HG03378 (cell line): ENCODE results near the gene TTC34.
"Not testable (repeated sequence)": the region's sequence is repeated elsewhere in the genome, so short reads cannot be mapped to it uniquely, and the experiment has no call there.

ENCODE experiments used
- ATAC-seq: cut with Tn5 transposase; IDR thresholded peaks from one replicate; pipeline ENCODE4 v1.9.1; 2021; ENCODE audit warnings: mild to moderate bottlenecking, moderate library complexity; ENCODE audit not compliant: unreplicated experiment

The TTC34 gene

GRCh38 chr1:2684878-2685277 lies 116.6 kb downstream of the TTC34 start:
- not testable (repeated sequence) for ATAC-seq

- not testable (repeated sequence) for ATAC-seq
These were observed 117.5 kb downstream of the TTC34 start for GRCh38 chr1:2684000-2684399.

GRCh38 chr1:2683321-2683741 lies 118.2 kb downstream of the TTC34 start:
- not testable (repeated sequence) for ATAC-seq

GRCh38 chr1:2682879-2683278 lies 118.6 kb downstream of the TTC34 start:
- ATAC-seq: not testable (repeated sequence)

- ATAC-seq: not testable (repeated sequence)
These were observed 124.8 kb downstream of the TTC34 start for GRCh38 chr1:2676726-2677125.

GRCh38 chr1:2671656-2672055 lies 129.8 kb downstream of the TTC34 start:
- ATAC-seq: not testable (repeated sequence)

GRCh38 chr1:2659806-2660205 lies 141.7 kb downstream of the TTC34 start:
- ATAC-seq: not testable (repeated sequence)

GRCh38 chr1:2657909-2658308 lies 143.6 kb downstream of the TTC34 start:
- ATAC-seq: not testable (repeated sequence)

- not testable (repeated sequence) for ATAC-seq
These were observed 144.4 kb downstream of the TTC34 start for GRCh38 chr1:2657124-2657523.

- ATAC-seq: not testable (repeated sequence)
These were observed 145.7 kb downstream of the TTC34 start for GRCh38 chr1:2655598-2656434.

GRCh38 chr1:2654443-2654948 lies 147.0 kb downstream of the TTC34 start:
- ATAC-seq: not testable (repeated sequence)

GRCh38 chr1:2653741-2654442 lies 147.6 kb downstream of the TTC34 start:
- ATAC-seq: not testable (repeated sequence)

GRCh38 chr1:2652926-2653571 lies 148.4 kb downstream of the TTC34 start:
- ATAC-seq: not testable (repeated sequence)

GRCh38 chr1:2652152-2652925 lies 149.2 kb downstream of the TTC34 start:
- not testable (repeated sequence) for ATAC-seq

GRCh38 chr1:2650967-2651645 lies 150.4 kb downstream of the TTC34 start:
- ATAC-seq: no peak

- ATAC-seq: no peak
These were observed 154.7 kb downstream of the TTC34 start for GRCh38 chr1:2646837-2647236.

- no peak for ATAC-seq
These were observed 155.7 kb downstream of the TTC34 start for GRCh38 chr1:2645776-2646175.

GRCh38 chr1:2645143-2645542 lies 156.3 kb downstream of the TTC34 start:
- no peak for ATAC-seq

GRCh38 chr1:2644591-2645101 lies 156.8 kb downstream of the TTC34 start:
- no peak for ATAC-seq

GRCh38 chr1:2644171-2644570 lies 157.3 kb downstream of the TTC34 start:
- ATAC-seq: no peak
